K562 (cell line): ENCODE measurements around the gene ARHGAP31. TPM values are rescaled to one million over a fixed set of nuclear protein-coding genes. Genes with fewer than 3 reads are reported as not detected.

Experiments
- CBFB ChIP-seq: sonication (generic); formaldehyde crosslinking; IDR thresholded peaks from 2 replicates; pipeline ENCODE4 v1.4.0; 2020; ENCODE audit warnings: mild to moderate bottlenecking, missing genetic modification reagents
- CHD2 ChIP-seq: IDR thresholded peaks from 2 replicates; pipeline ENCODE4 v1.6.1; 2011; ENCODE audit warnings: low read depth, low read length
- EP300 ChIP-seq: IDR thresholded peaks from 2 replicates; pipeline ENCODE4 v1.6.1; 2012; ENCODE audit warnings: low read length, improper control_type of control experiment
- HOMEZ ChIP-seq: fragments of 250-450 bp; sonication (Bioruptor Pico); IDR thresholded peaks from 2 replicates; pipeline ENCODE4 v1.4.0; 2020; ENCODE audit warnings: mild to moderate bottlenecking, moderate library complexity
- IRF2 ChIP-seq: sonication (generic); formaldehyde crosslinking; IDR thresholded peaks from 2 replicates; pipeline ENCODE4 v1.8.1; 2022; ENCODE audit warnings: mild to moderate bottlenecking, missing genetic modification reagents
- KAT2B ChIP-seq: IDR thresholded peaks from one replicate; pipeline ENCODE4 v1.6.1; 2012; ENCODE audit warnings: low read depth, mild to moderate bottlenecking, control low read depth, inconsistent platforms, low read length, moderate library complexity
- L3MBTL2 ChIP-seq: fragments of 450-650 bp; IDR thresholded peaks from 2 replicates; pipeline ENCODE4 v1.6.1; 2016; ENCODE audit warnings: mild to moderate bottlenecking, moderate library complexity
- LARP7 ChIP-seq: fragments of 450-650 bp; IDR thresholded peaks from 2 replicates; pipeline ENCODE4 v1.6.1; 2016
- MYC ChIP-seq, 2 experiments: fragments of 250-450 bp in 1 of 2; sonication (Bioruptor Pico) in 1 of 2; IDR thresholded peaks; 2 replicates each; pipeline versions ENCODE4 v1.5.1 to v1.6.1; 2012 to 2021; ENCODE audit warnings: low read depth in 2 of 2, borderline replicate concordance in 1 of 2, improper control_type of control experiment in 1 of 2, low read length in 1 of 2, mild to moderate bottlenecking in 1 of 2, moderate library complexity in 1 of 2
- NCOR1 ChIP-seq: fragments of 450-650 bp; IDR thresholded peaks from 2 replicates; pipeline ENCODE4 v1.6.1; 2016; ENCODE audit warnings: mild to moderate bottlenecking, moderate library complexity
- NONO ChIP-seq, 2 experiments: fragments of 200-400 bp in 1 of 2; fragments of 450-650 bp in 1 of 2; formaldehyde crosslinking in 1 of 2; IDR thresholded peaks; 2 replicates each; pipeline ENCODE4 v1.6.1; 2017; ENCODE audit warnings: low read depth in 2 of 2, mild to moderate bottlenecking in 2 of 2, moderate library complexity in 2 of 2, low read length in 1 of 2
- RBFOX2 ChIP-seq: fragments of 200-400 bp; formaldehyde crosslinking; IDR thresholded peaks from 2 replicates; pipeline ENCODE4 v1.6.1; 2017; ENCODE audit warnings: low read depth, mild to moderate bottlenecking, low read length, moderate library complexity
- SNRNP70 ChIP-seq: fragments of 200-400 bp; formaldehyde crosslinking; optimal IDR thresholded peaks from 2 replicates; pipeline ENCODE3; 2017; ENCODE audit warnings: low read depth, low read length
- ZBTB34 ChIP-seq: fragments of 250-450 bp; sonication (Bioruptor Pico); IDR thresholded peaks from 2 replicates; pipeline ENCODE4 v1.8.0; 2021; ENCODE audit warnings: mild to moderate bottlenecking, moderate library complexity
- ZFP36 ChIP-seq: fragments of 150-350 bp; IDR thresholded peaks from 2 replicates; pipeline ENCODE4 v1.6.1; 2018; ENCODE audit warnings: low read length, low read depth; ENCODE audit not compliant: partially characterized antibody
- ZFPM2 ChIP-seq: fragments of 250-450 bp; sonication (Bioruptor Pico); IDR thresholded peaks from 2 replicates; pipeline ENCODE4 v1.5.1; 2022; ENCODE audit warnings: mild to moderate bottlenecking
- ZNF263 ChIP-seq: sonication (generic); formaldehyde crosslinking; IDR thresholded peaks from 2 replicates; pipeline ENCODE4 v1.8.0; 2022; ENCODE audit warnings: mild to moderate bottlenecking, missing genetic modification reagents, borderline replicate concordance
- ZNF75A ChIP-seq: fragments of 450-650 bp; formaldehyde crosslinking; IDR thresholded peaks from 2 replicates; pipeline ENCODE4 v1.4.0; 2020; ENCODE audit warnings: mild to moderate bottlenecking
- polyA plus RNA-seq, 8 experiments: library from polyadenylated mRNA; depleted of rRNA in 4 of 8; stranded (reverse) in 5 of 8; unstranded in 3 of 8; fragments of >200 nt; fragmentation: Nextera tagmentation in 2 of 8; fragmentation: Illumina TruSeq in 1 of 8; extraction: Ambion mirVana in 2 of 8; extraction: Trizol in 1 of 8; gene quantifications; 2 replicates each; pipeline versions ENCODE4 v1.2.1 to v1.2.3, GENCODE V29; 2011 to 2014; ENCODE audit warnings: inconsistent platforms in 1 of 8, missing spikeins in 1 of 8
- total RNA-seq, 7 experiments: library from RNA; depleted of rRNA in 6 of 7; stranded (reverse); fragments of >200 nt in 6 of 7; fragmentation: Illumina TruSeq in 2 of 7; extraction: Trizol in 2 of 7; gene quantifications; 2 replicates each; pipeline versions ENCODE4 v1.2.1 to v1.2.3, GENCODE V29; 2011 to 2021; ENCODE audit warnings: low replicate concordance in 1 of 7
- TF ChIP-seq, protein P1 (sequence below), 2 experiments: fragments of 450-650 bp; conservative IDR thresholded peaks; 2 replicates each; pipeline ENCODE4 v1.6.1; 2017; ENCODE audit warnings: mild to moderate bottlenecking in 2 of 2, moderate library complexity in 2 of 2
- TF ChIP-seq, protein P2 (sequence below): conservative IDR thresholded peaks from 2 replicates; pipeline ENCODE4 v1.6.1; 2011; ENCODE audit warnings: low read depth, mild to moderate bottlenecking, low read length; ENCODE audit not compliant: control insufficient read depth
- TF ChIP-seq, protein P3 (sequence below): fragments of 250-450 bp; sonication (Bioruptor Pico); IDR thresholded peaks from 2 replicates; pipeline ENCODE4 v1.9.0; 2021; ENCODE audit warnings: mild to moderate bottlenecking

Gene ARHGAP31
- total and polyA plus RNA-seq, 9 of the 15 experiments (the other 6 are each of a cell fraction or from before 2014, with no cell fraction given) = under 0.01 to 0.13 (median 0.06) TPM; not detected in 5

GRCh38 chr3:119322835-119323722 is 28.9 kb downstream of the ARHGAP31 start (continued):
- TF ChIP-seq ZFPM2 (CRISPR knock-in tag) (no peak), EP300 (no peak), LARP7 (no peak), MYC (IDR thresholded peaks at IDR 0.05; ENCODE audit: low read depth, low read length) (peak; percentile 57; the same call in 1 of the 2 replicates), MYC (CRISPR knock-in tag; IDR thresholded peaks at IDR 0.05; ENCODE audit: borderline replicate concordance, low read depth) (no peak), SNRNP70 (no peak), HOMEZ (CRISPR knock-in tag) (no peak), RBFOX2 (peak; percentile 91), NCOR1 (peak; percentile 41; the same call in 1 of the 2 replicates), IRF2 (CRISPR knock-in tag) (no peak), ZFP36 (no peak), L3MBTL2 (peak; percentile 81), ZBTB34 (CRISPR knock-in tag) (no peak), ZNF263 (CRISPR knock-in tag) (peak; percentile 26; the same call in 1 of the 2 replicates), ZNF75A (CRISPR knock-in tag) (no peak), NONO (IDR thresholded peaks at IDR 0.05; ENCODE audit: low read depth in 2 of 2, low read length in 1 of 2) (peak in 1 of 2 experiments; percentile 63; a peak in 2 of 4 replicates), KAT2B (no peak), CHD2 (no peak), CBFB (CRISPR knock-in tag) (no peak)
- TF ChIP-seq, protein P1, sequence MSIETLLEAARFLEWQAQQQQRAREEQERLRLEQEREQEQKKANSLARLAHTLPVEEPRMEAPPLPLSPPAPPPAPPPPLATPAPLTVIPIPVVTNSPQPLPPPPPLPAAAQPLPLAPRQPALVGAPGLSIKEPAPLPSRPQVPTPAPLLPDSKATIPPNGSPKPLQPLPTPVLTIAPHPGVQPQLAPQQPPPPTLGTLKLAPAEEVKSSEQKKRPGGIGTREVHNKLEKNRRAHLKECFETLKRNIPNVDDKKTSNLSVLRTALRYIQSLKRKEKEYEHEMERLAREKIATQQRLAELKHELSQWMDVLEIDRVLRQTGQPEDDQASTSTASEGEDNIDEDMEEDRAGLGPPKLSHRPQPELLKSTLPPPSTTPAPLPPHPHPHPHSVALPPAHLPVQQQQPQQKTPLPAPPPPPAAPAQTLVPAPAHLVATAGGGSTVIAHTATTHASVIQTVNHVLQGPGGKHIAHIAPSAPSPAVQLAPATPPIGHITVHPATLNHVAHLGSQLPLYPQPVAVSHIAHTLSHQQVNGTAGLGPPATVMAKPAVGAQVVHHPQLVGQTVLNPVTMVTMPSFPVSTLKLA (conservative IDR thresholded peaks at IDR 0.05) = peak; percentile 47 to 75
- TF ChIP-seq, protein P2, sequence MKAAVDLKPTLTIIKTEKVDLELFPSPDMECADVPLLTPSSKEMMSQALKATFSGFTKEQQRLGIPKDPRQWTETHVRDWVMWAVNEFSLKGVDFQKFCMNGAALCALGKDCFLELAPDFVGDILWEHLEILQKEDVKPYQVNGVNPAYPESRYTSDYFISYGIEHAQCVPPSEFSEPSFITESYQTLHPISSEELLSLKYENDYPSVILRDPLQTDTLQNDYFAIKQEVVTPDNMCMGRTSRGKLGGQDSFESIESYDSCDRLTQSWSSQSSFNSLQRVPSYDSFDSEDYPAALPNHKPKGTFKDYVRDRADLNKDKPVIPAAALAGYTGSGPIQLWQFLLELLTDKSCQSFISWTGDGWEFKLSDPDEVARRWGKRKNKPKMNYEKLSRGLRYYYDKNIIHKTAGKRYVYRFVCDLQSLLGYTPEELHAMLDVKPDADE = no peak
- TF ChIP-seq, protein P3, sequence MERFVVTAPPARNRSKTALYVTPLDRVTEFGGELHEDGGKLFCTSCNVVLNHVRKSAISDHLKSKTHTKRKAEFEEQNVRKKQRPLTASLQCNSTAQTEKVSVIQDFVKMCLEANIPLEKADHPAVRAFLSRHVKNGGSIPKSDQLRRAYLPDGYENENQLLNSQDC (CRISPR knock-in tag) = no peak
